ENCODE measurements around the gene OSBPL9. TPM values are rescaled to one million over a fixed set of nuclear protein-coding genes. Genes with fewer than 3 reads are reported as not detected.

The OSBPL9 gene
- total and polyA plus RNA-seq, 9 of the 15 experiments (the other 6 are each of a cell fraction or from before 2014, with no cell fraction given) = 43.9 to 217 (median 170) TPM

GRCh38 chr1:51569284-51570062, 47.4 kb upstream of the OSBPL9 start (continued):
- TF ChIP-seq, protein P1, sequence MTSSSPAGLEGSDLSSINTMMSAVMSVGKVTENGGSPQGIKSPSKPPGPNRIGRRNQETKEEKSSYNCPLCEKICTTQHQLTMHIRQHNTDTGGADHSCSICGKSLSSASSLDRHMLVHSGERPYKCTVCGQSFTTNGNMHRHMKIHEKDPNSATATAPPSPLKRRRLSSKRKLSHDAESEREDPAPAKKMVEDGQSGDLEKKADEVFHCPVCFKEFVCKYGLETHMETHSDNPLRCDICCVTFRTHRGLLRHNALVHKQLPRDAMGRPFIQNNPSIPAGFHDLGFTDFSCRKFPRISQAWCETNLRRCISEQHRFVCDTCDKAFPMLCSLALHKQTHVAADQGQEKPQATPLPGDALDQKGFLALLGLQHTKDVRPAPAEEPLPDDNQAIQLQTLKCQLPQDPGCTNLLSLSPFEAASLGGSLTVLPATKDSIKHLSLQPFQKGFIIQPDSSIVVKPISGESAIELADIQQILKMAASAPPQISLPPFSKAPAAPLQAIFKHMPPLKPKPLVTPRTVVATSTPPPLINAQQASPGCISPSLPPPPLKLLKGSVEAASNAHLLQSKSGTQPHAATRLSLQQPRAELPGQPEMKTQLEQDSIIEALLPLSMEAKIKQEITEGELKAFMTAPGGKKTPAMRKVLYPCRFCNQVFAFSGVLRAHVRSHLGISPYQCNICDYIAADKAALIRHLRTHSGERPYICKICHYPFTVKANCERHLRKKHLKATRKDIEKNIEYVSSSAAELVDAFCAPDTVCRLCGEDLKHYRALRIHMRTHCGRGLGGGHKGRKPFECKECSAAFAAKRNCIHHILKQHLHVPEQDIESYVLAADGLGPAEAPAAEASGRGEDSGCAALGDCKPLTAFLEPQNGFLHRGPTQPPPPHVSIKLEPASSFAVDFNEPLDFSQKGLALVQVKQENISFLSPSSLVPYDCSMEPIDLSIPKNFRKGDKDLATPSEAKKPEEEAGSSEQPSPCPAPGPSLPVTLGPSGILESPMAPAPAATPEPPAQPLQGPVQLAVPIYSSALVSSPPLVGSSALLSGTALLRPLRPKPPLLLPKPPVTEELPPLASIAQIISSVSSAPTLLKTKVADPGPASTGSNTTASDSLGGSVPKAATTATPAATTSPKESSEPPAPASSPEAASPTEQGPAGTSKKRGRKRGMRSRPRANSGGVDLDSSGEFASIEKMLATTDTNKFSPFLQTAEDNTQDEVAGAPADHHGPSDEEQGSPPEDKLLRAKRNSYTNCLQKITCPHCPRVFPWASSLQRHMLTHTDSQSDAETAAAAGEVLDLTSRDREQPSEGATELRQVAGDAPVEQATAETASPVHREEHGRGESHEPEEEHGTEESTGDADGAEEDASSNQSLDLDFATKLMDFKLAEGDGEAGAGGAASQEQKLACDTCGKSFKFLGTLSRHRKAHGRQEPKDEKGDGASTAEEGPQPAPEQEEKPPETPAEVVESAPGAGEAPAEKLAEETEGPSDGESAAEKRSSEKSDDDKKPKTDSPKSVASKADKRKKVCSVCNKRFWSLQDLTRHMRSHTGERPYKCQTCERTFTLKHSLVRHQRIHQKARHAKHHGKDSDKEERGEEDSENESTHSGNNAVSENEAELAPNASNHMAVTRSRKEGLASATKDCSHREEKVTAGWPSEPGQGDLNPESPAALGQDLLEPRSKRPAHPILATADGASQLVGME (CRISPR knock-in tag; IDR thresholded peaks at IDR 0.05) = no peak
- no peak for TF ChIP-seq GABPB2 (CRISPR knock-in tag; conservative IDR thresholded peaks at IDR 0.05)
- TF ChIP-seq GATAD2B (IDR thresholded peaks at IDR 0.05; ENCODE audit: borderline replicate concordance) = no peak
- TF ChIP-seq ZNF780A (CRISPR knock-in tag; IDR thresholded peaks at IDR 0.05) = no peak
- TF ChIP-seq FOXA1 (IDR thresholded peaks at IDR 0.05; ENCODE audit: borderline replicate concordance) = no peak
- TF ChIP-seq RFX1 (IDR thresholded peaks at IDR 0.05) = no peak
- TF ChIP-seq ZBTB17 (CRISPR knock-in tag; IDR thresholded peaks at IDR 0.05) = no peak
- TF ChIP-seq STAT5B (CRISPR knock-in tag; IDR thresholded peaks at IDR 0.05) = no peak
- no peak for TF ChIP-seq GATA2 (CRISPR knock-in tag; IDR thresholded peaks at IDR 0.05)
- no peak for TF ChIP-seq ZNF324 (CRISPR knock-in tag; IDR thresholded peaks at IDR 0.05)
- TF ChIP-seq U2AF2 (optimal IDR thresholded peaks at IDR 0.05; ENCODE audit: low read depth, low read length) = no peak
- no peak for TF ChIP-seq NUFIP1 (IDR thresholded peaks at IDR 0.05; ENCODE audit: partially characterized antibody)
- TF ChIP-seq POLR2G (IDR thresholded peaks at IDR 0.05; ENCODE audit: low read depth, low read length) = no peak
- no peak for TF ChIP-seq SMAD3 (CRISPR knock-in tag; conservative IDR thresholded peaks at IDR 0.05)
- no peak for TF ChIP-seq ZNF239 (CRISPR knock-in tag; IDR thresholded peaks at IDR 0.05)
- TF ChIP-seq ESRRB (CRISPR knock-in tag; IDR thresholded peaks at IDR 0.05; ENCODE audit: borderline replicate concordance) = no peak
- TF ChIP-seq WHSC1 (IDR thresholded peaks at IDR 0.05; ENCODE audit: low read length) = no peak
- TF ChIP-seq ZBTB2 (IDR thresholded peaks at IDR 0.05) = no peak
- no peak for TF ChIP-seq ZZZ3 (IDR thresholded peaks at IDR 0.05)
- no peak for TF ChIP-seq ELF1 (tag; IDR thresholded peaks at IDR 0.05)
- TF ChIP-seq TAL1 (IDR thresholded peaks at IDR 0.05) = no peak
- TF ChIP-seq POLR2AphosphoS2 (IDR thresholded peaks at IDR 0.05; ENCODE audit: low read length) = no peak
- no peak for TF ChIP-seq NR2F6 (CRISPR knock-in tag; IDR thresholded peaks at IDR 0.05)
- no peak for TF ChIP-seq ESRRA (IDR thresholded peaks at IDR 0.05; ENCODE audit: borderline replicate concordance, low read depth)
- TF ChIP-seq NFIX (CRISPR knock-in tag; IDR thresholded peaks at IDR 0.05; ENCODE audit: low read depth) = no peak
